OCI-LY1 (cell line): ENCODE results near the gene MACF1.

ENCODE experiments used
- EZH2 ChIP-seq: fragments of 200-600 bp; sonication (generic), shearing (Covaris generic); IDR thresholded peaks from 2 replicates; pipeline ENCODE4 v1.8.0; 2017; ENCODE audit warnings: borderline replicate concordance, mixed run types, mild to moderate bottlenecking, antibody characterized with exemption, low read length, moderate library complexity, mixed read lengths
- TF ChIP-seq, protein P1 (sequence below): fragments of 200-600 bp; sonication (generic), shearing (Covaris generic); IDR thresholded peaks from 2 replicates; pipeline ENCODE4 v1.5.1; 2017; ENCODE audit warnings: mild to moderate bottlenecking, antibody characterized with exemption, low read length, moderate library complexity, mixed read lengths

GRCh38 chr1:39363267-39363666, 158.8 kb downstream of the MACF1 start:
- TF ChIP-seq, protein P1, sequence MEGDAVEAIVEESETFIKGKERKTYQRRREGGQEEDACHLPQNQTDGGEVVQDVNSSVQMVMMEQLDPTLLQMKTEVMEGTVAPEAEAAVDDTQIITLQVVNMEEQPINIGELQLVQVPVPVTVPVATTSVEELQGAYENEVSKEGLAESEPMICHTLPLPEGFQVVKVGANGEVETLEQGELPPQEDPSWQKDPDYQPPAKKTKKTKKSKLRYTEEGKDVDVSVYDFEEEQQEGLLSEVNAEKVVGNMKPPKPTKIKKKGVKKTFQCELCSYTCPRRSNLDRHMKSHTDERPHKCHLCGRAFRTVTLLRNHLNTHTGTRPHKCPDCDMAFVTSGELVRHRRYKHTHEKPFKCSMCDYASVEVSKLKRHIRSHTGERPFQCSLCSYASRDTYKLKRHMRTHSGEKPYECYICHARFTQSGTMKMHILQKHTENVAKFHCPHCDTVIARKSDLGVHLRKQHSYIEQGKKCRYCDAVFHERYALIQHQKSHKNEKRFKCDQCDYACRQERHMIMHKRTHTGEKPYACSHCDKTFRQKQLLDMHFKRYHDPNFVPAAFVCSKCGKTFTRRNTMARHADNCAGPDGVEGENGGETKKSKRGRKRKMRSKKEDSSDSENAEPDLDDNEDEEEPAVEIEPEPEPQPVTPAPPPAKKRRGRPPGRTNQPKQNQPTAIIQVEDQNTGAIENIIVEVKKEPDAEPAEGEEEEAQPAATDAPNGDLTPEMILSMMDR = no peak
- TF ChIP-seq EZH2 = no peak
